HG03159 (cell line): Measurements from ENCODE around the gene LILRB3.
"Not testable (repeated sequence)": the region's sequence is repeated elsewhere in the genome, so short reads cannot be mapped to it uniquely, and the experiment has no call there.

Experiments used
- ATAC-seq: cut with Tn5 transposase; IDR thresholded peaks from one replicate; pipeline ENCODE4 v1.9.1; 2021; ENCODE audit warnings: mild to moderate bottlenecking, moderate library complexity; ENCODE audit not compliant: unreplicated experiment

The LILRB3 gene

DNA sequence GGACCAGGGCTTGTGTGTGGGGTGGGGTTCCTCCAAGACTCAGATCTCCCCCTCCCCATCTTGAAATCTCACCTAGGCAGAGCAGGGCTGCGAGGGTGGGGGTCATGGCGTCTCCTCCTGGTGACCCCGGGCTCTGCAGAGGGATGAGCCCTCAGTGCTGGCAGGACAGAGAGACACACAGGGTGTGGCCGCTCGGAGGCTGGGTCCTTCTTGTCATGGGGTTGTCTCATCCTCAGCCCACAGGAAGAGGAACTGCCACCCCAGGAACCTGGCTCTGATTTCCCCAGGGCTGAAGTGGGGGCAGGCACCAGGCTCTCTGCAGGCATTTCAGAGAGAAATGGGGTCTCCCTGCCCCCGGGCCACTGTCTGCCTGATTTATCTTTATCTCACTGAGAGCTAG, 19.8 kb upstream of the LILRB3 start, which contains the start of gene LILRA6:
TSS of gene LILRA6 (minus strand) at position 145 of the 400 bp plus-strand sequence.
- not testable (repeated sequence) for ATAC-seq

DNA sequence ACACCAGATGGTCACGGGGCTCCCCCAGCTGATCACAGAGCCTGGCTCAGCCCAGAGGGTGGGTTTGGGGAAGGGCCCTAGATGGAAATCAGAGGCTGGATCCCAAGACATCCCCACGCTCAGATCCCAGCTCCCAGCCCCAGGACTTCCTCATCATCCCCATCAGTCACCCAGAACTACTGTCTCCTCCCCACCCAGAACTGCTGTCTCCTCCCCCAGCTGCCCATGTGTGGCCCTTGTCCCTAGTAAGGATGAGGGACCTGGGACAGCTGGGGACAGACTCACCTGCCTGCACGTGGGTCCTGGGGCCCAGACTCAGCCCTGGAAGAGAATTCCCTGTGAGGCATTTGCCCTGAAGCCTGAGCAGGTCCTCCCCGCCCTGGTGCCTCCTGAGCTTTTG, 19.4 kb upstream of the LILRB3 start:
- ATAC-seq: not testable (repeated sequence)

DNA sequence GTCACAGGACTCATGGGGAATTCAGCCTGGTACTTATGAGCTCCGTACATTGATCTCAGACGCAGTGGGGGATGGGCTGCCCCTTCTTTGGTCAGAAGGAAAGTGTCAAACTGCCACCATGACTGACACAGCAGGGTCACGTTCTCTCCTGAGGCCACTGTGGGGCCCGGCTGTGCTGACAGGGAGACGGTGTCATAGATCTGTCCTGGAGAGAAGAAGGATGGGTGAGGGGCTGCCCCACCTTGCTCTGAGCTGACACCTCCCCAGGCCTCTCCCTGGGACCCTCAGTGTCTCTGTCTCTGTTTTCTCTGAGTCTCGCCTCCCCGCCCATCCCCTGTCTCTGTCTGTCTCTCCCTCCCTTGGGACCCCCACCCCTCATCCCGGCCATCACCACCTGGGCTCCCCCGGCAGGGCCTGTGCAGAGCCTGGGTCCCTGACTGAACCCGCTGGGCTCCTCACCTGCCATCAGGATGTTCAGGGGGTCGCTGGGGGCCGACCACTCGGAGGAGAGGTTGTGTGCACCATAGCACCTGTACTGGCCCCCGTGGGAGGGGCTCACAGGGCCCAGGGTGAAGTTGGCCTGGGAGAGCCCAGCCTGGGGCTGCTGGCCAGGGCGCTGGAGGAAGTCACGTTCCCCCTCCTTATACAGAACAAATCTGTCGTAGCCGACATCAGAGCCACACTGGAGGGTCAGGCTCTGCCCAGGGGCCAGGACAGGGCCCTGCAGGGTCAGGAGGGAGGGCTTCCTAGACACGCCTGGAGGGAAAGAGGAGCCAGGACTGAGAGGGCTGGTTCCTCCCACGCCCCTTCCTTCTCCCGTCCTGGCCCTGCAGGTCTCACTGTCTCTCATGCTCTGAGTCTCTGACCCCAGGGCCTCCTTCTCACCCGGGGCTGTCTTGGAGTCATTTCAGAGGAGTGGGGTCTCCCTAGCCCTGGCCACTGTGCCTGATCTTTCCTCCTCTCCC, 17.8 kb upstream of the LILRB3 start:
- not testable (repeated sequence) for ATAC-seq

DNA sequence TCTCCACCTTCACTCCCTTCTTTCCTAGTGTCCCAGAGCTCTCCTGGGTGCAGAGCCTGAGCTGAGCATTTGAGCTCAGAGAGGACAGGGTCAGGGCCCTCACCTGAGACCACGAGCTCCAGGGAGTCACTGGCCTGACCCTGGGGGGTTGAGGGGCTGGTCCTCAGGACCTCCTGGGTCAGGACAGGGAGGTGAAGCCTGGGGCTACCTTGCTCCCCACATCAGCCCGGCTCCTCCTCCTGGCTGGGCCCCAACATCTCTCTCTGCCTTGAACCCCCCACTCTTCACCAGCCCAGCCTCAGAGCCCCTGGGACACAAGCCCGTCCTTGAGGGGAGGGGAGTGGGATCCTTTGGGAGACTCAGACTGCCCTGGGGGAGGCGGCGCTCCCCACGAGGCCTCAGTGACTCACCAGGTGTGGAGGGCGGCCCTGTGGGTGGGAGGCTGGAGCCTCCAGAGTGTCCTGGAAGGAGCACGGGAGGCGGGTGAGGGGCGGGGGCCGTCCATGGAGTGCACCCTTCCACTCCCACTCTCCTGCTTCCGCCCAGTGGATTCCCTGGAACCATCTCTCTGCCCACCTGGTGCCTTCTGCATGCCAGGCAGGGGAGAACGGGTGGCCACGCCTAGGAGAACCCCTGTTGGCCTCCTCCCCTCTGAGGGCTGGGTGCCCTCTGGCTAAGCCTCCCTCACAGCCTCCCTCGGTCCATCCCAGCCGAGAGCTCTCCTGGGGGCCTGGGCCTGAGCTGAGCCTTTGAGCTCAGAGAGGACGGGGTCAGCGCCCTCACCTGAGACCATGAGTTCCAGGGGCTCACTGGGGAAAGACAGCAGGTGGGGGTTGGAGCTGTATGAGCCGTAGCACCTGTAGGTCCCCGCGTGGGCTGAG, 16.9 kb upstream of the LILRB3 start:
- ATAC-seq: not testable (repeated sequence)

DNA sequence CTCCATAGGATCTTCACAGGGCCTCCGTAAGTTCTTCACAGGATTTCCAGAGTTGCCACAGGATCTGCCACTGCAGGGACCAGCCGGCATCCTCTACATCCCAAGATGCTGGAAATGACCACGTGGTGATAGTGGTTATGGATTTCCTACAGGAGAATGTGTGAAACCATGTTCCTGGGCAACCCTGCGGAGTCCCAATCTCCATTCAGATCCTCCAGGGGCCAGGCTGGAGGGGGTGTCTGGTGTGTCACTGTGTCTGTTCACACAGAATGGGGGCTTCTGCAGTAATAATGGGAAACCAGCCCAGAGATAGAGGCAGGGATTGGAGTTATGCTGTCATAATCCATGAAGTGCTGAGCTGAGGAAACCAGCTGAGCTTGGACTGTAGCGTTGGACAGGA, 11.1 kb upstream of the LILRB3 start:
- ATAC-seq: no peak

DNA sequence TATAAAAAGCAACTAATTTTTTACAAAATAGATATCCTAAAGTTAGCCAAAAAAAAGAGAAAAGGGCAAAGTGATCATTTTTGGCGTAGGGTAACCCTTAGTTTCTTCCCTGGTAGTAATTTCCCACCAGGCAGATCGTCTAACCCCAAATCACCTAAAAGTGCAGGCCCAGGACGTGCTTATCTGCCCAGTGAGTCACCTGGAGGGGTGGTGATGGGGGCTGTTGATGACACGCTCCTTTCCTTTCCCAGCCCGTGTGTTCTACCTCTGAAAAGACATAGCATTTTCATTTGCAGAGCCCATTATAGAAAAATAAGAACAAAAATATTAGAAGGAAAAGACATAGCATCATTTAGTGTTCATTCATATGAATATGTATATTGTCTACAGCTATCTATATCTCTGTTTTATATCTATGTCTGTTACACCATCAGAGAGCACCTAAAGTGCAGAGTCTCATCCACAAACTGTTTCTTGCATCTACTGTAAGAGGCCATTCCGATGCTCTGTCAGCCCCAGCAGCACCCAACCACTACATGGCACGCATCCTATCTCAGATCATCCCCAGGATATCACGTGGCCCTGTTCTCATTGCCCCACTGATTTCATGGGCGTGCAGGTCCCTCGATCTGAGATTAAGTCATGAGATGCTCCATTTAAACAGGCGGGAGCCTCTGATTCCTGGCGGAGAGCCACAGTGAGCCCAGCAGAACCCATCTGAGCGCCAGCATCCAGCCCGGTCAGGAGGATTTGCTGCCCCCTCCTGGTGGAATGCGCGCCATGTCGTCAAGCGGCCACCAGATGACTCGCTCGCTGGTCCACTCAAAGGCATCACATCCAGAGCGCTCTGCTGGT, 8.5 kb upstream of the LILRB3 start:
- ATAC-seq: no peak

DNA sequence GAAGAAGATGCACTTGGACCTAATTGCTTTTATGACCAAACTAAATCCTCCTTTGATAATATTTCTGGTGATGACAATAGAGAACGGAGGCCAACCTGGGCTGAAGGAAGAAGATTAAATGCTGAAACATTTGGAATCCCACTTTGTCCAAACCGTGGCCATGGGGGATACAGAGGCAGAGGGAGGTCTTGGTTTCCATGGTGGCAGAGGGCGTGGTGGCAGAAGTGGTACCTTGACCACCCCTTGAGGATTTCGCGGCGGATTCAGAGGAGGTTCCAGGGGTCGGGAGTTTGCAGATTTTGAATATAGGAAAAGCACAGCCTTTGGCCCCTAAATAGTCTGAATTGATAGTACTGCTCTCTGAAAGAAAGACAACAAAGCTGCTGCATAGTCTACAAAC, 7.2 kb upstream of the LILRB3 start:
- ATAC-seq: no peak

DNA sequence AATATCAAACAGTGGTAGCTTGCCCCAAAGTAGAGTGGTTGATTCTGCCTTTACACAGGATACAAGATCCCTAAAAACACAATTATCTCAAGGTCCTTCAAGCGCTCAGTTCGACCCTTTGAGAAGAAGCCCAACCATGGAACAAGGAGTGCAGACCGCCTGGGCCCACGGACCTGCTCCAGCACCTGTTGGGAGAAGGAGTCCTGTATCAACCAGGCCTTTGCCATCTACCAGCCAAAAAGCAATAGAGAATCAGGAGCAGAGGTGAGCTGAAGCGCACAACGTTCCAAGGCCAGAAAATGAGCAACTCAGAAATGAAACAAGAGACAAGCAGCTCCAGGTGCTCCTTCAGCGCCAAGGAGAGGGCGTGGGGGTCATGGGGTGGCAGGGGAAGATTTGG, 6.3 kb upstream of the LILRB3 start:
- no peak for ATAC-seq

DNA sequence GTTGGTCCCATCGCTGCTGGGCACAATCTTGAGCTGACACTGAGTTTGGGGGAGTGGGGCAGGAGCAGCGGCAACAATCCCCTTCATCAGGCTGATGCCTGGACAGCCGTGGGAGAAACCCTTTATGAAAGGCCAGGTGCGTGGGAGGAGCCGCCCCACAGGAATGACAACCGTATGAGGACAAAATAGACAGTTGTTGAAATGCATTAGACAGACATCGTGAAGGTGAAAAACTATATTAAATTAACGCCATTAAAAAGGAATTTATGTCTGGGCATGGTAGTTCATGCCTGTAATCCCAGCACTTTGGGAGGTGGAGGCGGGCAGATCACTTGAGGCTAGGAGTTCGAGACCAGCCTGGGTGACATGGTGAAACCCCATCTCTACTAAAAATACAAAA, 1.8 kb upstream of the LILRB3 start:
- not testable (repeated sequence) for ATAC-seq

DNA sequence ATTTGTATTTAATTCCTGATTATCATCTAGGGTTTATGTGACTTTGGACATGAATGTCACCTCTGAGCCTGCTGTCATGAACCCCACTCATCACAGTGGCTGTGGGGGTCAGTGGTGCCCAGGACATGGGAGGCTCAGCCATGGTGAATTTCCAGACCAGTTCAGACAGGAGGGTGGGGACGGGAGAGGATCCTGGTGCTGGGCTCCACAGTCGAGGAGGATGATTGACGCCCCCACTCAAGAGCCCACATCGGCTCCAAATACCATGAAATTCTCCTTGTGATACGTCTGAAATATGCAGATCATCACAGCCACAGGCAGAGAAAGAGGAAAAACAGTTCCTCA, 1.1 kb upstream of the LILRB3 start:
- ATAC-seq: not testable (repeated sequence)

DNA sequence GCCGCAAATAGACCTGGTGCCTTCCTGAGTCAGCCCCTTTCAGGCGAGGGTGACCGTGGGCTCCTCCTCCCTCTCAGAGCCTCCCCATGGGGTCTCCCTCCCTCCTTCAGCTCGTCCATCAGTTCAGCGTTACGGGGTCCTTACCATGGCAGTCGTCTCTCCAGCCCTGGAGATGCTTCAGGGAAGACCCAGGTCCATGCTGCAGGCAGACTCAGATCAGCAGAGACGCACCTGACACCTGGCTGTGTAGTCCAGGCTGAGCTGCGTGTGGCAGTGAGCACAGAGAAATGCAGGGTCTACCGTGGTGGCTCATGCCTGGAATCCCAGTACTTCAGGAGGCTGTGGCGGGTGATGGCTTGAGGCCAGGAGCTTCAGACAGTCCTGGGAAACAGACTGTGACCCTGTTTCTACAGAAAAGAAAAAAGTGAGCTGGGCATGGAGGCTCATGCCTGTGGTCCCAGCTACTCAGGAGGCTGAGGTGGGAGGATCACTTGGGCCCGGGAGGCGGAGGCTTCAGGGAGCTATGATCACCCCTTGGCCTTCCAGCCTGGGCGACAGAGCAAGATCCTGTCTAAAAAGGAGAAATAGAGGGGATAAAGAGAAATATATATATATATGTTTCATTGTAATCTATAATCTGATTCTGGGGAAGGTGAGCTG, 600 bp upstream of the LILRB3 start:
- not testable (repeated sequence) for ATAC-seq

DNA sequence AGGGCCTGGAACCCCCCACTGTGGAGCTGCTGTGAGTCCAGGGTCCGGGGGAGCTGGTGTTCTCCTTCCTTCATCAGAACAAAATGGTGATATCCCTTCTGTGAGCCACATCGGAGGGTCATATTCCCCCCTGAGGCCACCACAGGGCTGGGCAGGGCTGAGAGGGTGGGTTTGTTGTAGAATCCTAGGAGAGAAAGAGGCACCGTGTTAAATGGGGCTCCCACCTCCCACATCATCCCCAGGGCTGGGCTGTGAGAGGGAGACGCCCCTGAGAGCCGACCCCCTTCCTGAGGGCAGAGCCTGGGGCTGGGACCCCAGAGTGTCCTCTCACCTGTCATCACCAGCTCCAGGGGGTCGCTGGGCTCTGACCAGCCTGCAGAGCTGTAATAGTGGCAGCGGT, 860 bp downstream of the LILRB3 start:
- not testable (repeated sequence) for ATAC-seq

DNA sequence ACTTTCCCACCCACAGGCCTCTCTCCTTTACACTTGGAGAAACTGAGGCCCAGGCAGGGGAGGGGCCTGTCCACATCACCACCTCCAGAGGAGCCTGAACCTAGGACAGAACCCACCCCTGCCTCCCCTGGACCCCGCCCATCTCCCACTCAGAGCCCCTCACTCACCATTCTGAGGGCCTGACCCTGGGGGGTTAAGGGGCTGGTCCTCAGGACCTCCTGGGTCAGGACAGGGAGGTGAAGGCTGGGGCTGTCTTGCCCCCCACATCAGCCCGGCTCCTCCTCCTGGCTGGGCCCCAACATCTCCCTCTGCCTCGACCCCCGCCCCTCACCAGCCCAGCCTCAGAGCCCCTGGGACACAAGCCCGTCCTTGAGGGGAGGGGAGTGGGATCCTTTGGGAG, 3.1 kb downstream of the LILRB3 start:
- not testable (repeated sequence) for ATAC-seq

DNA sequence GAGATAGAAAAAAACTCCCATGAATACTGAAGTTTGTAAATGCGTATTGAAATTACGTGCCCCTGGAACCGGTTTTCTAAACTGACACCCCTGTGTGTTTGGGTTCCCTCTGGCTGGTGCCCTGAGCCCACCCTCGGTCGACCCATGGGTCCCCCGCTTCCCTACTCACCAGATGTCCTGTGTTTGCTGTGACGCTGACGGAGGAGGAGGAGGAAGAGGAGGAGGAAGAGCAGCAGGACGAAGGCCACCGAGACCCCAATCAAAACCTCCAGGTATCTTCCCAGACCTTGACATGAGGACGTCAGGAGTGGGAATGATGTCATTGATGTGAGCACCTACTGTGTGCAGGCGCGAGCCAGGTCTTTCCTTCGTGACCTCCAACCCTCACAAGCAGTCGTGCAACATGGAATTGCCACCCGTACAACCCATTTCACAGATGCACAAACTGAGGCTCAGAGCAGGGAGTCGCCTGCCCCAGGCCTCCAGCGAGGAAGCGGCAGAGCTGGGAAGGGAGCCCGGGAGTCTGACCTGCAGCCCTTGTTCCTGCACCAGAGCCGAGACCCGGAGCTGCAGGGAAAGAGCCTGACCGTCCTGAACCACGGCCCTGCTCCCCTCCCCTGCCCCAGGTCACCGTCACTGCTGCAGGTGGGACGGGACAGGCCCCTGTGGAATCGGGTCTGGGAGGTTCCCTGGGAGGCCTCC, 3.7 kb downstream of the LILRB3 start:
- no peak for ATAC-seq

DNA sequence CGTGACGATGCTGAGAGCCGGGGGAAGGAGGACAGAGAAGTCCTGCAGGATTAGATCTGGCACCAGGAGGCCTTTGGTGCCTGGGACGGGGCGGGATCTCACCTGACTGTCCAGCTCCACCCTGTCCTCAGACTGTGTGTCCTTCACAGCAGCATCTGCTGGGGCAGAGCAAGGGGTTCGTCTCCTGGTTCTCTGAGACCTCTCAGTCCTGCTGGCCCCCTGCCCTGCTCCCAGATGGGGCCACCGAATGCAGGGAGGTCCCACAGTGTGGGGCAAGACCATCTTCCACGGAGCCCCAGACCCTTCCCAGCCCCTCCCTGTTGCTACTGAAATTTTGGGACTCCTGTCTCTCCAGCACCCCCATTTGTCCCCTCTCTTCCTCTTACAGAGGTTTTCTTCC, 4.5 kb downstream of the LILRB3 start:
- ATAC-seq: no peak

DNA sequence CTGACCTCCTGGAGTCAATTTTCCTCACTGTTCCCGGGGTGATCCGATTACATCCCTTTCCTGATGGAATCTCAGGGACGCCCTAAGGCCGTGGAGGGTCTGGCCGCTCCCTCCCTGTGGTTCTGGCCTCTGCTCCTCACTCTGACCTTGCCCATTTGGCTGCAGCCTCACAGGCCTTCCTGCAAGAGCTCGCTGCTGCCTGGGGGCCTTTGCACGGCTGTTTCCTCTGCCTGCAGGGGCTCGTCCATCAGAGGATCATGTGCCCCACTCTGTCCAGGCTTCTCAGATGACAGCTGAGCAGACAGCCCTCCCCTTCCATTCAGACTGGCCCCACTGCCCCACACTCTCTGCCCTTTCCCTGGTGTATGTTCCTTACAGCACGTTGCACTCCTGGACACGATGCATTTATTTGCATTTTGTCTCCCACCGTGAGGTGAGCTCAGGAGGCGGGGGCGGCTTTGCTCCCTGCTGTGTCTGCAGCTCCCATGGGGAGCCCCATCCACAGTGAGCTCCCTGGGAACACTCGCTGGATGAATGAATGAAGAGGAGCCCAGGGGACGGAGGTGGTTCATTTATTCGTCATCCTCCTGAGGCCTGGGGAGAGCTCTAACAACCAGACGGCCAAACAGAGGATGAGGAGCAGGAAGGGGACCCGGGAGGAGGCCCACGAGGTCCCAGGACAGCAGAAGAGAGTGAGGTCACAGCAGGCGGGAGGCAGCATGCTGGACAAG, 5.1 kb downstream of the LILRB3 start:
- ATAC-seq: not testable (repeated sequence)

DNA sequence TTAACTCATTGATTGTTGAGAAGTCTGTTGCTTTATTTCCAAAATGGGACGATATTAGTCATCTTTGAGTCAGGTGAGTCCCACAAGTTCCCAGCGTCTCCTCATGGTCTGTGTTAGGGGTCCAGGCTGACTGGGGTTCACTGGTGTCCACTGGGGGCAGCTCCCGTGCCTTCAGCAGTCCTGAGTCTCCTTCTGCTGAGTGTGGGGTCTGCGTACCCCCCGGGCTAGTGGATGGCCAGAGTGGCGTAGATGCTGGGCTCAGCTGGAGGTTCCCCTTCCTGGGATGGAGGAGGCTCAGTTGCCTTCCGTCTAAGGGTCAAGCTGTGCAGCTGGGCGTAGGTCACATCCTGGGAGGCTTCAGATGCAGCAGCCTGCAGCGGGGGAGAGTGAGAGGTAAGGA, 5.9 kb downstream of the LILRB3 start:
- no peak for ATAC-seq

DNA sequence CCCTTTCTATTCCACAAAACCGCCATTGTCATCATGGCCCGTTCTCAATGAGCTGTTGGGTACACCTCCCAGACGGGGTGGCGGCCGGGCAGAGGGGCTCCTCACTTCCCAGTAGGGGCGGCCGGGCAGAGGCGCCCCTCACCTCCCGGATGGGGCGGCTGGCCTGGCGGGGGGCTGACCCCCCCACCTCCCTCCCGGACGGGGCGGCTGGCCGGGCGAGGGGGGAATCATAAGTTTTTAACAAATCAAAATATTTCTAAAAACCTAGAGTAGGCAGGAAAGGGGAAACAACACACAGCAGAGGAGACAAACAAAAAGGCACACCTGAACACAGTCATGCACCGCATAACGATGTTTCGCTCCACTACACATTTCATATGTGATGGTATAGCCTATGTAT, 8.1 kb downstream of the LILRB3 start:
- ATAC-seq: not testable (repeated sequence)

DNA sequence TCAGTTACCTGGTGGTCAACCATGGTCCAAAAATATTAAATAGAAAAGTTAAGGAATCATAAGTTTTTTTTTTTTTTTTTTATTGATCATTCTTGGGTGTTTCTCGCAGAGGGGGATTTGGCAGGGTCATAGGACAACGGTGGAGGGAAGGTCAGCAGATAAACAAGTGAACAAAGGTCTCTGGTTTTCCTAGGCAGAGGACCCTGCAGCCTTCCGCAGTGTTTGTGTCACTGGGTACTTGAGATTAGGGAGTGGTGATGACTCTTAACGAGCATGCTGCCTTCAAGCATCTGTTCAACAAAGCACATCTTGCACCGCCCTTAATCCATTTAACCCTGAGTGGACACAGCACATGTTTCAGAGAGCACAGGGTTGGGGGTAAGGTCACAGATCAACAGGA, 8.6 kb downstream of the LILRB3 start:
- ATAC-seq: not testable (repeated sequence)
